Heart right ventricle (tissue), 16 donors: ENCODE results near the gene RAMP1. TPM values are rescaled to one million over a fixed set of nuclear protein-coding genes. Genes with fewer than 3 reads are reported as not detected.

Experiments
- ATAC-seq, 8 donors: fragments of 200-7000 bp; cut with Tn5 transposase; one replicate each; pipeline ENCODE4 v1.9.1; 2020; ENCODE audit warnings: mild to moderate bottlenecking in 8 of 8, moderate library complexity in 8 of 8, moderate number of reproducible peaks in 1 of 8
- DNase-seq, 2 donors: peaks; one replicate each; pipeline ENCODE4 v3.0.0-alpha.2; 2020
- H3K27ac ChIP-seq, 10 donors: fragments of 200-600 bp; sonication (generic) in 2 of 10; one replicate each; pipeline versions ENCODE4 v1.5.0 to v1.8.0; 2020 to 2022; ENCODE audit warnings: mild to moderate bottlenecking in 3 of 10
- H3K27me3 ChIP-seq, 7 donors: fragments of 200-600 bp; one replicate each; pipeline ENCODE4 v1.8.0; 2021 to 2022; ENCODE audit warnings: mild to moderate bottlenecking in 2 of 7
- H3K36me3 ChIP-seq, 9 donors: fragments of 200-600 bp; sonication (generic) in 1 of 9; one replicate each; pipeline versions ENCODE4 v1.5.0 to v1.8.0; 2020 to 2022; ENCODE audit warnings: mild to moderate bottlenecking in 2 of 9
- H3K4me1 ChIP-seq, 9 donors: fragments of 200-600 bp; sonication (generic) in 1 of 9; one replicate each; pipeline versions ENCODE4 v1.5.0 to v1.8.0; 2020 to 2022; ENCODE audit warnings: mild to moderate bottlenecking in 4 of 9
- H3K4me3 ChIP-seq, 10 donors: fragments of 200-600 bp; sonication (generic) in 2 of 10; one replicate each; pipeline versions ENCODE4 v1.5.0 to v1.8.0; 2020 to 2022; ENCODE audit warnings: mild to moderate bottlenecking in 7 of 10, moderate library complexity in 2 of 10
- H3K9me3 ChIP-seq, 11 donors: fragments of 200-600 bp in 10 of 11; sonication (generic) in 2 of 11; one replicate each; pipeline versions ENCODE4 v1.5.0 to v1.8.0; 2013 to 2022; ENCODE audit warnings: mild to moderate bottlenecking in 2 of 11, control low read depth in 1 of 11, moderate library complexity in 1 of 11
- CTCF ChIP-seq, 9 donors: fragments of 200-600 bp; sonication (generic) in 2 of 9; IDR thresholded peaks; one replicate each; pipeline versions ENCODE4 v1.5.0 to v1.8.0; 2021 to 2022; ENCODE audit warnings: antibody characterized with exemption in 9 of 9, mild to moderate bottlenecking in 5 of 9, moderate library complexity in 1 of 9
- WGBS, 2 donors: extraction: QIAGEN DNeasy Blood & Tissue Kit; methylation state at CpG; one replicate each; pipeline ENCODE4 v1.1.7; 2013; ENCODE audit warnings: inconsistent platforms in 1 of 2; 5-methylcytosine and 5-hydroxymethylcytosine counted together
- intact Hi-C, 10 donors: fragments of 100-400 bp; cut with DNase I; formaldehyde crosslinking; loops; one replicate each; pipeline versions ENCODE4 v1.11.1 to v1.14.2; 2022
- polyA plus RNA-seq, 2 donors: library from polyadenylated mRNA; stranded (reverse); fragments of 200-250 nt; gene quantifications; one replicate each; pipeline ENCODE4 v1.2.3, GENCODE V29; 2013
- total RNA-seq, 10 donors: library from RNA; stranded (reverse); fragmentation: NEBNext Ultra II Directional in 3 of 10; extraction: Animal tissue kit (Norgen Biotek cat#: 25700) in 3 of 10; gene quantifications; one replicate each; pipeline versions ENCODE4 v1.2.1 to v1.2.4, GENCODE V29; 2021 to 2023
- donor health status: Arrhythmogenic right ventricular cardiomyopathy.
- donor health status: ischemic (EF 13 %, LVEDD 7.1; RV severe dilation, severe dysfunction).
- donor health status: healthy with polysubstance abuse.
- donor health status: DM: no; HTN: yes; CAD: no.
- donor health status: DM: no; HTN: no; CAD: no.
- donor health status: ischemic (EF 25% LVEDD 6.9; RV normal size, moderate dysfunction).
- donor health status: ischemic (EF 25% LVEDD 5.7; RV mildly dilated, moderate dysfunction).
- donor health status: healthy.
- donor health status: DM: yes; HTN: yes; CAD: no.
- donor health status: Ischemic cardiomyopathy.
- donor health status: ischemic (EF 35%, LVEDD 5.7; RV mildly dilated, moderate dysfunction).
- donor health status: nonischemic (EF 11% LVEDD 7.7; RV severe dilation, severe dysfunction).
- donor health status: DM: yes; HTN: yes; CAD: no.
- donor health status: PGD.
- donor health status: ischemic (EF 29% LVEDD 5.4; RV normal size, mild dysfunction).
- donor health status: nonischemic (EF 23%, LVEDD 6.1; RV moderate dilation, normal function).

RAMP1 gene
- total and polyA plus RNA-seq, 12 donors, result 52.7 to 1,549 (median 178) TPM

- H3K4me3 ChIP-seq, result no peak overlapping the region
- no peaks in the 10 kb centered on the region for H3K27me3 ChIP-seq
- 69 to 78% methylated on average over 2 of the region's 2 CpGs for WGBS, 2 donors
- H3K36me3 ChIP-seq, result no peaks in the 10 kb centered on the region
- H3K4me1 ChIP-seq, result peaks cover 0 to 18% (median 0%) of the 10 kb centered on the region in 9 donors
- TF ChIP-seq CTCF (IDR thresholded peaks at IDR 0.05), result no peak
- DNase-seq (no peak), ATAC-seq (no peak)
- intact Hi-C loops, result no loop called here
- no peak overlapping the region for H3K27ac ChIP-seq
- no peaks in the 10 kb centered on the region for H3K9me3 ChIP-seq
These were observed 40.2 kb upstream of the RAMP1 start for GRCh38 chr2:237819231-237819630.

GRCh38 chr2:237820421-237820820, 39.0 kb upstream of the RAMP1 start:
- Histone ChIP-seq H3K27me3 (no peaks in the 10 kb centered on the region), H3K36me3 (no peaks in the 10 kb centered on the region), H3K27ac (no peak overlapping the region), H3K4me1 (peaks cover 0 to 18% (median 0%) of the 10 kb centered on the region in 9 donors), H3K9me3 (no peaks in the 10 kb centered on the region), H3K4me3 (no peak overlapping the region)
- ATAC-seq (no peak), DNase-seq (no peak)
- 94 to 97% methylated on average over 2 of the region's 2 CpGs for WGBS, 2 donors
- no peak for TF ChIP-seq CTCF (IDR thresholded peaks at IDR 0.05)
- intact Hi-C loops, result no loop called here

GRCh38 chr2:237823544-237823943, 35.9 kb upstream of the RAMP1 start:
- Histone ChIP-seq H3K27me3 (no peaks in the 10 kb centered on the region), H3K4me3 (no peak overlapping the region), H3K4me1 (peaks cover 0 to 10% (median 0%) of the 10 kb centered on the region in 9 donors), H3K27ac (no peak overlapping the region), H3K36me3 (no peaks in the 10 kb centered on the region), H3K9me3 (no peaks in the 10 kb centered on the region)
- TF ChIP-seq CTCF (IDR thresholded peaks at IDR 0.05), result no peak
- ATAC-seq, result no peak
- WGBS, 2 donors, result 91 to 98% methylated on average over 2 of the region's 2 CpGs
- DNase-seq, result no peak
- intact Hi-C loops, result no loop called here

- intact Hi-C loops, result no loop called here
- H3K4me1 ChIP-seq, result peaks cover 0 to 5% (median 0%) of the 10 kb centered on the region in 9 donors
- H3K4me3 ChIP-seq, result no peak overlapping the region
- no peak for TF ChIP-seq CTCF (IDR thresholded peaks at IDR 0.05)
- H3K36me3 ChIP-seq, result no peaks in the 10 kb centered on the region
- DNase-seq, result no peak
- no peaks in the 10 kb centered on the region for H3K27me3 ChIP-seq
- no peak overlapping the region for H3K27ac ChIP-seq
- H3K9me3 ChIP-seq, result no peaks in the 10 kb centered on the region
- 85 to 88% methylated on average over 6 of the region's 6 CpGs for WGBS, 2 donors
- no peak for ATAC-seq
These were observed 35.3 kb upstream of the RAMP1 start for GRCh38 chr2:237824085-237824484.
